ENCODE measurements around the gene ARID1A.

Gene ARID1A

DNA sequence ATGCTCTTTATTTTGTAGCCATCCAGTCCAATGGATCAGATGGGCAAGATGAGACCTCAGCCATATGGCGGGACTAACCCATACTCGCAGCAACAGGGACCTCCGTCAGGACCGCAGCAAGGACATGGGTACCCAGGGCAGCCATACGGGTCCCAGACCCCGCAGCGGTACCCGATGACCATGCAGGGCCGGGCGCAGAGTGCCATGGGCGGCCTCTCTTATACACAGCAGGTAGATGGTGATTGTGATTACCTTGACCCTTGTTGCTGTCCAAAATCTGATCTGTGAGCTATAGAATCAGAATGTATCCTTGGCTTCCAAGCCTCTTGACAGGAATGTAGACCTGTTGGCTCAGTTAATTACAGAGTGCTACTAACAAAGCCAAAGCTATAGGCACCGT is 33.8 kb downstream of the ARID1A start:
- FAIRE-seq: no peak

DNA sequence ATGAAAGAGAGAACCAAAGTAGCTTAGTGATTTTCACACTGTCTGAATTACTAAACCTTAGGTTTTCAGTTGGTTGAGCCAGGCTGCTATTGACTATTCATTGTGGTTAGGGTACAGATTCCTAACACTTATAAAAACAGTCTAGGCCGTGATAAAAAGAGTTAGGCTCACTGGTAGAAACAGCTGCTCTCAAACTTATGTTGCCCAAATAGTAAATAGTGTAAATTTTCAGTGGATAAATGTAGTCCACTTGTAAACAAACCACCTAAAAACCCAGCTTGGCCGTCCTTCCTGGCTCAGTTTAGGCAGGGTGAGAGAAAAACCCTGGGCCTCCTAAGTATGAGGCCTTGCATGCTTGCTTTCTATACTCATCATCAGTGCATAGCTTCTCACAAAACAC is 34.9 kb downstream of the ARID1A start:
- no peak for FAIRE-seq

DNA sequence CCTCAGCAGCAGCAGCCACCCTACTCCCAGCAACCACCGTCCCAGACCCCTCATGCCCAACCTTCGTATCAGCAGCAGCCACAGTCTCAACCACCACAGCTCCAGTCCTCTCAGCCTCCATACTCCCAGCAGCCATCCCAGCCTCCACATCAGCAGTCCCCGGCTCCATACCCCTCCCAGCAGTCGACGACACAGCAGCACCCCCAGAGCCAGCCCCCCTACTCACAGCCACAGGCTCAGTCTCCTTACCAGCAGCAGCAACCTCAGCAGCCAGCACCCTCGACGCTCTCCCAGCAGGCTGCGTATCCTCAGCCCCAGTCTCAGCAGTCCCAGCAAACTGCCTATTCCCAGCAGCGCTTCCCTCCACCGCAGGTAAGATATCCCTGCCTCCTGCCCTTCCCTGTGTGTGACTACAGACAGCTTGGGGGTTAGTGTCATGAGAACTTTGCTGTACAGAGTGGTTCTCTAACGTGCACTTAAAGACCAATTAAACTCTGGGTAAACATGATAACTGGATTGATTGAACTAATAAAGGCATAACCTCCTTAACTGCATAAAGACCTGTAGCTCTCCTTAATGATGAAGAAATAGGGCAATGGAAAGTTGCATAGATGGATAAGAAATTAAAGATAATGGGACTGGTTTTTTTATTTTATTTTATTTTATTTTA is 35.6 kb downstream of the ARID1A start:
- FAIRE-seq: no peak

DNA sequence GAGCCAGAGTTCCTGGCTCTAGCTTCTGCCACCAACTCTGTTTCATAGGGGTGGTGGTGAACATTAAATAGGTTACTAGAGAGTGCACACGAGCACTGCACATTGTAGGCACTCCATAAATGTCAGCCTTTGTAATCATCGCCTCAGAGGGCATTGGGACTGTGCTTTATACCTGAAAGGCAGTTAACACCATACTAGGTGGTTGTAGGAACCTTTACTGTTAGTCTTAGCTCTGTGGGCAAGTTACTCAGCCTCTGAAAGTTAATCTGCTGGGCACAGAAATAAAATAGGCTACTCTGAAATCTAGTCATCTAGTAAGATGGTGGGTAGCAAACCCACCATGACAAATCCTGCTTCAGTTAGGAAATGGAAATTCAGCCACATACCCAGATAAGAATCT is 37.6 kb downstream of the ARID1A start:
- no peak for FAIRE-seq

DNA sequence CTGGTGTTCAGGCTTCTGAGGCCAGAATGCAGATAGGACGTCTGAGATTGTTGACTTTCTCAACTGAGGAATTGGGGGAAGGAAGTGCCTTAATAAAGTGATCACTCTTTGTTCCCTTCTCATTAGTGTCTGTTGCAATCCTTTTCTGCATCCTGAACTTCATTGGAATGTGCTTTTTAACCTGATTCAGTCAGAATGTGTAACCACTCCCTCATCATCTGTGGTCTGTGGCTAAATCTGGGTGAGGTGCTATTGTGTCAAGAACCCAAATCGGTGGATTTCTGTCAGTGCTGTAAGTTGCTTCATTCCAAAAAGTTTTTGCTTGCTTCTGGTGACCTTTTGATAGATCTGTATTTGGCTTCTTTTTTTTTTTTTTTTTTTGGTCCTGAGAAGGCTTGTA is 38.2 kb downstream of the ARID1A start:
- no peak for FAIRE-seq

DNA sequence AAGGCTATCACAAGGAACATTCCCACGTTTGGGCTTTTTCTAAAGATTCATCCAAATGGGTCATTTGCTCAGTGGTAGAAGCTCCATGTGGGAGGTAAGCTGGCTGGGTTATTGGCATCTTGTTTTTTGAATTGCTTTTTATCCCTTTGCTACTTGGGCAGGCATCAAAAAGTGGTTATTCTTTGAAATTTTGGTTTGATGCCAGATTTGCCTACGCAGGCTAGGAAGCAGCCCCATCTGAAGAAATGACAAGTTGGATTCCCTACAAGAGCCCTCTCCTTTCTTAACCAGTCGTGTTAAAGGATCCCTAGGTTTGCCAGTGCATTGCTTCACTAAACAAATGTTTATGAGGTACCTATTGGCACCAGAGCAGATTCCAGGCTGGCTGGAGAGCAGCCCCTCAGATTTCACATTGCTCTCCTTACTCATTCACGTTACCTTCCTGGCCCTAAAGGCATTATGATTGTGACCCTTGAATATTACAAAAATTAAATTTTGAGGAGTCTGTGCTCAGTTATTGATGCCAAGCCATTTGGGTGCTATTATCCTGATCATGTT is 38.8 kb downstream of the ARID1A start:
- no peak for FAIRE-seq

DNA sequence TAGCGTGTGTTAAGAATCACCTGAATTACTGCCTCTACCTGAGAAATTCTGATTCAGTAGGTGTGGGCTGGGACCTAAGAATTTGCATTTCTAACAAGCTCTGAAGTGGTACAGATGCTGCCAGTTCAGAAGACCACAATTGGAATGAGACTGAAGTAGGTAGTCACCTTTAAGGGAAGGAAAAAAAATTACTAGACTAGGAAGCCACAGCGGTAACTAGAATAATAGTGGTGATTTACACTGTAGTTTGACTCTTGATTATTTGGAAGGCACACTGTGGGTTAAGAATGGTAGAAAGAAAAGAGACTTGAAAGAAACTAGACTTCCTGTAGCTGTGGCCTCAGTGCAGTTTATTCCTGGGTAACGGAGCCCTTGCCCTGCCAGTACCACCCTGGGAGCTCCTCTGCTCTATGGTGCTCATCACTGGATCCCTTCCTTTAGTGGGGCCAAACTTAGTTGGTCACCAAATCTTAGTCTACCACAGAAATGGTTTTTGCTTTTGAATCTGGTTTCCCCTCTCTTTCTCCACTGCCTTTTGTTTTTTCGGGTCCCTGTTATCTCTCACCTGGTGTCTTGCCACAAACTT is 43.6 kb downstream of the ARID1A start:
- no peak for FAIRE-seq

DNA sequence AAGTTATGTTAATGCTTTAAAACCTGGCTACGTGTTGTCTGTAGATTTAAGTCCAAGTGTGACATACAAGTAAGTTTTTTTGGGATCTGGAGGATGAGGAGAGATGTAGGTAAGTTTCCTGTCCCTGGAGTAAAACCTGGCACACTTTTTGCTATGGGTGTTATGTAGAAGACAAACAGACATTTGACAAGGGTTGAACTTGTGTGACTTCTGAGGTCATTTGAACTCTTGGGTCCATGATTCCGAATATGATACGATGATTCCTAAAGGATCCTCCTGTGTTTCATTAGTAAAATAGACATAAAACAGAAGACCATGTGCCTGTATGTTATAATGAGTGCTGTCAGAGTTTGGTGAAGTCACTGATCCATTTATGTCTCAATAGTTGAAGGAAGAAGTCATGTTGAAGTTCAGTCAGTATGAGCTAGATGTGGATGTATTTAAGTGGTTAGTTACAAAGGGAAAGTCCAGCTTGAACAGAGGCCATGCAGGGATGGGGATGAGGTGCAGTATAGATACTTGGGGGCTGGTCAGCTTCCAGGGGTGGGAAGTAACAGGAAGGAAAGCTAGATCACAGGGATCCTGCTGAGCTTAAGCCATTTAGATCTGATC is 44.3 kb downstream of the ARID1A start:
- no peak for FAIRE-seq

DNA sequence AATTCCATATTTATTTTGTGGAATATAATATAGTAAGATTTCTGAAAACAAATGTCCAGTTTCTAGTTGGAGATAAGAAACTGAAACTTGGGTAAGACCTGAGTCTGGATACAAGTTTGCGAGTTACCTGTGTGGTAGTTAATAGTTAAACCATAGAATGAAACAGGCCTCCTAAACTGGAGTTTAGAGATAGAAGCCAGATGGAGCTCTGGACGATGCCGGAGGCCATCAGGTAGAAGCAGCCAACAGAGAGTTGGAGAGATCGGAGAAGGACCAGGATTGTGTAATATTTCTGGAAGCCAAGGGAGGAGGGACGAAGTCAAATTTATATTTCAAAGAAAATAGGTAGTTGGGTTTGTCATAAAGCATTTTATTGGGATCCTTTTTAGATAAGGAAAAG is 45.1 kb downstream of the ARID1A start:
- FAIRE-seq: no peak

DNA sequence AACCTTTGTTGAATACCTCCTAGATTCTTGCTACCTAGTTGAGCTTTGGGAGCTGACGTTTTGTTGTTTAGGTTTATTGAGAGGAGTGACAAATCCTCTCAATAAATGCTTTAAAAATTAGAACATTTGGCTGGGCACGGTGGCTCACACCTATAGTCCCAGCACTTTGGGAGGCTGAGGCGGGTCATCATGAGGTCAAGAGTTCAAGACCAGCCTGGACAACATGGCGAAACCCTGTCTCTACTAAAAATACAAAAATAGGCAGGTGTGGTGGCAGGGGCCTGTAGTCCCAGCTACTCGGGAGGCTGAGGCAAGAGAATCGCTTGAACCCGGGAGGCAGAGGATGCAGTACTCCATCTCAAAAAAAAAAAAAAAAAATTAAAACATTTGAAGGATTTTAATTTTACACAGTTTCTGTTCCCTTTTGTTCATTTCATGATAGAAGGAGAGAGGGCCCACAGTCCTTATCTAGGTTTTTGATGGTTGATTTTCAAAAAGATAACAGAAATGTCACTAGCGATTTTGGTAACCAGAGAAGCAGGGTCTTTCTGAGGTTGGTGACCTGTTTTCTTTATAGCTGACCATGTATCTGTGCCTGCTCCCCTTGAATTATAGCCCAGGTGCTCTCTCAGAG is 47.7 kb downstream of the ARID1A start:
- no peak for FAIRE-seq

DNA sequence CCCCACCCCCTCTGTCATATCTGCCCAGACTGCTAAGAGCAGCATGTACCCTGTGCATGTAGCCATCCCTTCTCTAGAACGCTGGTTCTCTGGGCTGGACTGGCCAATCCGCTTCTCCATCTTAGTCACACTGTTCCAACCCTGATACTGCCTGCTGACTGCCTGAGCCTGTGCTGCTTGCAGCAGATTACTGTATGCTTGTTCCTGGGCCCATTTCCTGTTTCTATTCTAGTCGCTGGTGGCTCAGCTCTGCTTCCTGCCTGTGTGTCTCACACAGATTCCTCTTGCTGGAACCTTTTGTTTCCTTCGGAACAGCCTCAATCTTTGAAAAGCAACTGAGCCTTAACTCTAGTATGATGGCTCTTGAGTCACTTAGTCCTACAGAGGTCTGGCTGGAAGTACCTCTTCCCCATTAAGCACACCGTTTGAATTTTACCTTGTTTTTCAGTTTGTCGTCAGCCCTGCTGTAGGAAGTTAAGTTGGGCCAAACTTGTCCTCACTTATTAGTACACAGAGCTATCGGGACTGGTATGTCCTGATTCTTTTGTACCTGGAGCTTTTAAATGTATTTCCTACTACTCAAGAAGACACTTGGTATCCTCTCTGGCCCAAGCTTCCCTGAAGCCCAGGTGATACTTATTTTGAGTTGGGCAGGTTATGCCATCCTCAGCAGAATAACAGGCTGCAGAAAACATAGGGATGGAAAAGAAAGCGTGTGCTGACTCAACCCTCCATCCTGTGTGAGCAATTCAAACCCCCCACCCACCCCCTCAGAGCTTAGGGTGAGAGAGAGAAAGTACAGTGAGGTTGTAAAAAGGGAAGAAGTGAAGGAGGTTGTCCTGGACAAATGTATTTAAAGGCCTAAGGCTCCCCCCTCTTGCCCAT is 48.5 kb downstream of the ARID1A start:
- FAIRE-seq: no peak

DNA sequence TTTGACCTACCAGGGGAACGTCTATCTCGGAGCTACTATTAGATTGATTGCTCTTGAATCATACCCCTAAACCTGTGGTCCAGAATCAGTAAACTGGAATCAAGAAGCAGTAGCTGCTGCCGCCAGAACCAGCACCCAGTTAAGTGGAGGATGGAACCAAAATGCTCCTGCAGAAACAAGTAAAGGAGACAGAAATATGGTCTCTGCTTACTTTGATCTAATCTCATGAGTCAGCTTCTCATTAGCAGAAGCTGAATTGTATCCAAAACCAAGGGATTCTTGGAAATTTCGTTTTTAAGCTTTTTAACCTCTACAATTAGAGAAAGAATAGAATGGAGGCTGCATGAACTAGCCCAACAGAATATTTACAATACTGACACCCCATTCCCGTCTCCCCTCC is 49.4 kb downstream of the ARID1A start:
- no peak for FAIRE-seq

DNA sequence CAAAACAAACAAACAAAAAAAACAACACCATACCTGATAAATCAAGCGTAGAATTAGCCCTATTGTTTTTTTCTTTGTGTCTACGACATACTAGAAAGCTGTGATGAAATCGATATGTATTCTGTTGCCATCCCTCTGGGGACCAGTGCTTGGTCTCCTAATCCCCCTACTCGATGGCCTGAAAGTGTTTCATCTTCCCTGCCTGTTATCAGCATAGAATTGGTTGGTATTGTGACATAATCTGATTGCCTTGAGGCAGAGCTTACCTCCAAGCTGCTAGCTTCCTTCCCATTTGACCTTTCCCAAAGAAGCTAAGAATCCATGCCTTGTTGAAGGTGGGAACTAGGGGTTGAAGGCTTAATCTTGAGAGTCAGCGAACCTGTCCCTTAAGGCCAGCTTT is 51.2 kb downstream of the ARID1A start:
- no peak for FAIRE-seq

DNA sequence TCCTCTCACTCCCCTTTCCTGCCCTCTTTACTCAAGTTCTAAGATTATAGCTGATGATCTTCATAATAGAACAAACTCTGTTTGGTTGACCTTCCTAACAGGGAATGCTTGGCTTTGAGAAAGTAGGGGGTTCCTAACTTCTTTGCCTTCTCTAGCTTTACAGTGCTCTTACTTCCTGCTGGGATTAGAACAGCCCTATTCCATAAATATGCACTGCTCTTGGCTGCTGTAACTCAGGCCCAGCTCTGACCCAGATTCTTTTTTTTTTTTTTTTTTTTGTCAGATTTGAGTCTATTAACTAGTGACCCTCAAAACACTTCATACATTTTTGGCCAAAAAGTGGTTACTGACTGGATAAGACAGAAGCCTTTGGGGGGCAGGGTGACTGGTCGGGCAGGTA is 52.5 kb downstream of the ARID1A start:
- no peak for FAIRE-seq

DNA sequence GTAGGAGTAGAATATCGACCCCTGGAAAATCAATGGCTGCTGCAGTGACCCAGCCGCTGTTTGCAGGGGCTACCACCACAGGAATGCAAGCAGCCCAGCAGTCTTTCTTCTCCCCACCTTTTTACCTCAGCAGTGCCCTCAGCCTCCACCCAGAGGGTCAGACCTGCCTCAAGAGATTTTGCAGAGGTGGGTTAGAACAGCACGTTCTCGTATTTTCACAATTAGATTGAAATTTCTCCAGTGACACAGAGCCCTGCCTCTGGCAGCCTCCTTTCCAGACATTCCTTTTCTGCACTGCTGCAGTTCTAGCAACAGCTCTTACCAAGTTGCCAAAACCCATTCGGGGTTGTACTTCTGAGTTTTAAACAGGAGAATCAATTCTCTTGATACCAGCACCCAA is 53.6 kb downstream of the ARID1A start:
- FAIRE-seq: no peak

DNA sequence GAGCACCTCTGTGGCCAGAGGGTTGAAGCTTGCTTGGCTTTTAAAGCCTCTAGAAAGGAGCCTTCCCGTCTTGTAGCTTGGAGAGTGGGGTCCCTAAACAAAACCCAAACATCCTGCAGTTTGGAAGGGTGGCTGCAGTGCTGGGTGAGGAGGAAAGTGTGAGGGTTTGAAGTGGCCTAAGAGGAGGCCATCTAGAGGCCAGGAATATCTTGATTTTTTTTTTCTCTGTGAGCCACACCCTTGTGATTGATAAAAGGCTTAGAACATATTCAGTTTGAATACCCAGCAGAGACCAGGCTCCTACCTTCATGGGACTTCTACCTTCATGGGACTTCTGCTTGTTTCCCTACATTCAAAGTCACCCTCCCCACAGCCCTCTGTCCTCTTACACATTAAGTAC is 54.6 kb downstream of the ARID1A start:
- FAIRE-seq: no peak

DNA sequence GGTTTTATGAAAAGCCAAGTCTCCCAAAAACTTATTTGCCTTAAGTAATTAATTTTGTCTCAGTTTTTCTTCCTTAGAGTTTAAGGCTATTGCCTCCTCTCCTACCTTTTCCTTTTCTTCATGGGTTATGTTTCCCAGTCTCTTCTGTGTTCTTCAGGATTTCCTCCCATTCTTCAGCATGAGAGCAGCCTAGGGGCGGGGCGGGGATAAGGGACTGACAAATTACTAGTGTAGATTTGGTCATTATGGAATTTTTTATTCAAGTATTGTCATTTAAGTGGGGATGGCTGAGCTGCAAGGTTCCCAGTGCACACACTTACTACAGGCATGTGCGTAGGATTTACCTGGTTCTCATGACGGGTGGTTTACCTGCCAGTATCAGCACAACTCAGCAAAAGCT is 56.7 kb downstream of the ARID1A start:
- FAIRE-seq: no peak

DNA sequence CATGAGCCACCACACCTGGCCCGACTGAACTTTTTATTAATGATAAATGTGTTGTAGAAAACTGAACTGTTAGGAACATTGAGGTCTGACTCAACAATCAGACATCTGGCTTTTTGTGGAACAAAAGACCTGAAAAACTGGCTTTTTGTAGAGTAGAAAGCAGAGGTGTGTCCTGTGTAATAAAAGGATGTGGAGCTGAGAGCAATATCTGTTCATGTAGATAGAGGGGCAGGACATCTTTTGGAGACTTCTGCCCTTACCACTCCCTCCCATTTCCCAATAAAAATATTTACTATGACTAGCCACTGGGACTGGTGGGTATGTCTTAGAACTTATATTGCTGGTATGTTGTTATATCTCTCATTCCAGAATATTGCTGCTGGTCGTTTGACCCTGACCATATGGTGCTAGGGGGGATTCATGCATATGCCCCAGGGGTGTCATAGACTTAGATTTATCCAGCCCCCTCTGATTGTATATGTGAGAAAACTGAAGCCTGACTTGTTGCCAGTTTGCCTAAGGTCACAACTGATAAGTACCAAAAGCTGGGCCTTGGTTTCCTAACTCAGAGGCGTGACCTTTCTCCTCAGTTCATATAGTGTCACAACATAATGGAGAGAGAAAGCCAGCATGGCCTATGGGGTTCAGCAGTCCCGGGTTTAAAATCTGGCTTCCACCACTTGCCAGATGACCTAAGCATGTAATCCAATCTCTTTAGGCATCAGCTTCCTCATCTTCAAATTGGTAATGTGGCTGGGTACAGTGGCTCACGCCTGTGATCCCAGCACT is 58.5 kb downstream of the ARID1A start:
- FAIRE-seq: no peak

DNA sequence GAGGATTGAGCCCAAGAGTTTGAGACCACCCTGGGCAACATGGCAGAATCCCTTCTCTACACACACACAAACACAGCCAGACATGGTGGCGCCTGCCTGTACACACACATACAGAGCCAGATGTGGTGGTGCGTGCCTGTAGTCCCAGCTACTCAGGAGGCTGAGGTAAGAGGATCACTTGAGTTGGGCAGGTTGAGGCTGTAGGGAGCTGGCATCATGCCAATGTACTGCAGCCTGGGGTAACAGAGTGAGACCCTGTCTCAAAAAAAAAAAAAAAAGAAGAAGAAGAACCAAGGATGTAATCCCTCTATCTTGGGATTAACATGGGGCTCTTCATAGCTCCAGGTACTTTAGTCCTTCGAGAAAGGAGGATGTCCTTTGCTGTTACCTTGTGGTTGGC is 62.5 kb downstream of the ARID1A start:
- FAIRE-seq: no peak

DNA sequence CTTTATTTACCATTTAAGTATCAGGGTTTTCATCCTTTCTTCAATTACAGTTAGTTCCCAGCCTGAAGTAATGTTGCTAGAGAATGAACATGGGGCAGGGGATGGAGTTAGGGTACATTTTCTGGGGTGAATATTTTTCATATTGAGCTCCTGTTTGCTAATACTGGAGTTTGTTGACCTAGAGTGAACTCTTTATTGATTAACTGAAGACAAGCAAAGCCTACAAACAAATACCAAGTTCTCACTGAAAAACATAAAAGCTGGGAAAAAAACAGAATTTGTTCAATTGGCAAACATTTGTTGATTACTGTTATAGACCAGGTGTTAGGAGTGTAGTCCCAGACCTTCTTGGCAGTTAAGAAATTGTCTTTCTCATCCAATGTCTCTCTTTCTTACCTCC is 63.7 kb downstream of the ARID1A start:
- FAIRE-seq: no peak

DNA sequence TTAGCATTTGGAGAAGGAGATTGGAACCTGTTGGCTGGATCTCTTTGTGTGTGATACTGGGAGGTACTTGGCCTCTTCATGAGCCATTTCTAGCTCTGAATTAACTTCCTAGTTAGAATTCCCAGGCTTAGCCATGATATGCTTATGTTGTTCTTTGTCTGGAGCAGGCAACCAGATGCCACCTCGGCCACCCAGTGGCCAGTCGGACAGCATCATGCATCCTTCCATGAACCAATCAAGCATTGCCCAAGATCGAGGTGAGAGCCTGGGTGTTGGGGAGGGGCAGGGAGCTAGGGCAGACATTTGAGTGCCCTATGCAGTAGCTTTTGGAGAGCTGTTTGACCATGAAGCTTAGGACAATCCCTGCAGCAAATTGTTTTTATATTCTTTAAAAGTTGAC is 65.4 kb downstream of the ARID1A start:
- FAIRE-seq: no peak

DNA sequence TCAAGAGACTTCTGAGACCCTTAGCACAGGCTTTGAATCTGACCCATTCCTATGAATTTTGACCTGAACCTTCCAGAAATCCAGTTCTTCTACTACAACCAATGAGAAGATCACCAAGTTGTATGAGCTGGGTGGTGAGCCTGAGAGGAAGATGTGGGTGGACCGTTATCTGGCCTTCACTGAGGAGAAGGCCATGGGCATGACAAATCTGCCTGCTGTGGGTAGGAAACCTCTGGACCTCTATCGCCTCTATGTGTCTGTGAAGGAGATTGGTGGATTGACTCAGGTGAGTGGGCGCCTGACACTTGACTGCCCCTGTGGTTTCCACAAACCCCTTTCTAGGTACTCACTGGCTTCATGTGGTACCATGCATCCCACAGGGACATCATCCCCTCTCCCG is 71.9 kb downstream of the ARID1A start:
- no peak for FAIRE-seq
